HG02970 (cell line): ENCODE measurements around the gene C1orf167.

Experiments used
- ATAC-seq: cut with Tn5 transposase; IDR thresholded peaks from one replicate; pipeline ENCODE4 v1.9.1; 2021; ENCODE audit warnings: mild to moderate bottlenecking, moderate library complexity, moderate number of reproducible peaks; ENCODE audit not compliant: unreplicated experiment, low FRiP score

The C1orf167 gene

DNA sequence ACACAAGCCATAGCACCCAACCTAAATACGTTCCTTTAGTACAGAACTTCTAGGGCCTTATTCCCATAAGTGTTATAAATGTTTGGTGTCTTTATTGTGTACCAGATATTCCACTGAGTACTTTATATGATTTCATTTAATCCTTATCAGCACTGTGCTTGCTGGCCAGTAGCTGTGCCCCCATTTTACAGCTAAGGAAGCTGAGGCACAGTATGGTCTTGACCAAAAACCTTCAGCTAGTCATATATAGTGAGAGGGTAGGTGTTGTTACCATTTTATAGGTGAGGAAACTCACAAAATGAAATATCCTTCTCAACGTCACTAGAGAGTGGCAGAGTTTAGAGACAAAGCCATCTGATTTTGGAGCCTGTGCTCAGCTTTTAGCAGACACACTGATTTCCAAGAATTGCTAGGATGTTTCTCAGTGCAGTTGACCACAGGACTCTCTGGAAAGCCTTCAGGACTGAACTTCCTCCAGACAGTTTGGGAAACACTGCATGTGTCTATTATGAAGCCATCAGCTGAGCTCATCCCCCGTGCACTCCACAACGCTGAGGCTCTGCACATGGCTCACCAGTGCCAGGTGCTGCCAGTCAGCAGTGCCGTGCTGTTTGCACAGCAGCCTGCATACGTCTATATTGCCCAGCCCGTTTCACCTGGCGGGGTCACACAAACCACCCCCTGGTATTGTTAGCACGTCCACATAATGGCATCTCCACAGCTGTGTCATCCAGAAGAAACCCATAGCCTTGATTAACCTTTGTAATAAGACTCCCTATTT is 70.1 kb downstream of the C1orf167 start:
- no peak for ATAC-seq

DNA sequence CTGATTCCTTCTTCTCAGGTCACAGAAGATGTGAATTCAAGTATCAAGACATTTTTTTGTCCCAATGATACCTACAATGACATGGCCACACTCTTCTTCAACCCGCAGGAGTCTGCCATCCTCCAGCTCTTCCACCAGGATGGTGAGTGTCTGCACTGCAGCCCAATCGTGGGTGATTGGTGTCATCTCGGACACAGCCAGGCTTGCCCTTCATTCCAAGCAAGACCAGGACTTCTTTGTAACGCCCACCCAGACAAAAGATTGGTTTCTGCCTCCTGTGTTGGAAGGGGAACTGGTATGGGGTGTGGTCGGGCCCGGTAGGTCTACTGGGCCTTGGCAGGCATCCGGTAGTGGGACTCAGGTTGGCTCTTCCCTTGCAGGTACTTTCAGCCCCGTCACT is 71.5 kb downstream of the C1orf167 start:
- ATAC-seq = no peak

DNA sequence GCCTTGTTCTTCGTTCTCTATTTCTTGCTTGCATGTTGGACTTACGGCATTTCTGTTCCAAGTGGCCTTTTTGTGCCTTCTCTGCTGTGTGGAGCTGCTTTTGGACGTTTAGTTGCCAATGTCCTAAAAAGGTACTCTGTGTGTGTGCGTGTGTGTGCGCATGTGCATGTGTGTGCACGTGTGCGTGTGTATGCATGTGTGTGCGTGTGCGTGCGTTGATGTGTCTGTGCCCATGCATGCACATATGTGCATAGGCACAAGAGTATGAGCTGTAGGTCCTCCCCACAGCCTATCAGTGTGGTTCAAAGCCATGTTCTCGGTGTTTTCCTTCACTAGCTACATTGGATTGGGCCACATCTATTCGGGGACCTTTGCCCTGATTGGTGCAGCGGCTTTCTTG is 71.9 kb downstream of the C1orf167 start:
- no peak for ATAC-seq

DNA sequence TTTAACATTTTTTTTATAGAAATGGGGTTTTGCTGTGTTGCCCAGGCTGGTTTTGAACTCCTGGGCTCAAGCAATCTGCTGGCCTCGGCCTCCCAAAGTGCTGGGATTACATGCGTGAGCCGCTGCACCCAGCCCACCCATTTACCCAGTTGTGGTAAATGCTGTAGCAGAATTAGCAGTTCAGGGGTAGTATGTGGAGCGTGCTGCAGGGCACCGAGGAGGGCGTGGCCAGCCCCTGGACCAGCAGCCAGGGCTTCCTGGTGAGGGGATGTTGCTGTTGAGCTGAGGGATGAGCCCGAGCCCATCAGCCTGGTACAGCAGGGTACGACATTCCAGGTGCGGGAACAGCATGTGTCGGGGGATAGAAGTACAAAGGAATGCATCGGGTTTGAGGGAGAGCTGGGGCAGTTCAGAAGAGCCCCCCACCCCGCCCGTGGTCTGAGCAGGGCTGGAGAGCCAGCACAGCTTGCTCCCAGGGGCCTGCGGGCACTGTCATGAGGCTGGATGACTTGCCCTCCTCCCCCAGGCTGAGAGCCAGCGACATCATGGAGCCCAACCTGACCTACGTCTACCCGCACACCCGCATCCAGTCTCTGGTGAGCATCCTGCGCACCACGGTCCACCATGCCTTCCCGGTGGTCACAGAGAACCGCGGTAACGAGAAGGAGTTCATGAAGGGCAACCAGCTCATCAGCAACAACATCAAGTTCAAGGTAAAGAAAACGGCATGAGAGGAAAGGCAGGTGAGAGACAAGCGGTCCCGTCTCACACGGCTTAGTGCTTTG is 73.6 kb downstream of the C1orf167 start:
- ATAC-seq = no peak

DNA sequence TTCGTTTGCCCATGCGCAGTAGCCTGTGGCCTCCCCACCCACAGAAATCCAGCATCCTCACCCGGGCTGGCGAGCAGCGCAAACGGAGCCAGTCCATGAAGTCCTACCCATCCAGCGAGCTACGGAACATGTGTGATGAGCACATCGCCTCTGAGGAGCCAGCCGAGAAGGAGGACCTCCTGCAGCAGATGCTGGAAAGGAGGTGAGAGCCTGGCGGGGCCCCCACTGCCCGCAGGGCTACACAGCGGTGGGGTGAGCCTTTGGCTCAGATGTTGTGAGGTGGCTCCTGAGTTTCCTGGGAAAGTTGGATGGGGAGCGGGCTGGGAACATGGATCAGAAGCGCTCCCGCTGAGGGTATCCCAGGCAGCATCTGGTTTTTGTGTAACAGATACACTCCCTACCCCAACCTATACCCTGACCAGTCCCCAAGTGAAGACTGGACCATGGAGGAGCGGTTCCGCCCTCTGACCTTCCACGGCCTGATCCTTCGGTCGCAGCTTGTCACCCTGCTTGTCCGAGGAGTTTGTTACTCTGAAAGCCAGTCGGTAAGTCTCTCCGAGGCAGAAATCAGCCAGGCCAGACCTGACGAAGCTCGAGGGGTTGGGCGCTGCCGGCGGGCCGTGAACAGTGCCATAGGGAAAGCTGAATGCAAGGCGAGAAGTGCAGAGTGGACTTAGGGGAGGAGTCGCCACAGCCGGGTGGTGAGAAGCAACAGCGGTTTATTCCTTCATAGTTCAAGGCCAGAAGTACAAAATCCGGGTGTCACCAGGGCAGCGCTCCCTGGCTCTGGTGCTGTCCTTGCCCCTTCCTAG is 75.2 kb downstream of the C1orf167 start:
- no peak for ATAC-seq

DNA sequence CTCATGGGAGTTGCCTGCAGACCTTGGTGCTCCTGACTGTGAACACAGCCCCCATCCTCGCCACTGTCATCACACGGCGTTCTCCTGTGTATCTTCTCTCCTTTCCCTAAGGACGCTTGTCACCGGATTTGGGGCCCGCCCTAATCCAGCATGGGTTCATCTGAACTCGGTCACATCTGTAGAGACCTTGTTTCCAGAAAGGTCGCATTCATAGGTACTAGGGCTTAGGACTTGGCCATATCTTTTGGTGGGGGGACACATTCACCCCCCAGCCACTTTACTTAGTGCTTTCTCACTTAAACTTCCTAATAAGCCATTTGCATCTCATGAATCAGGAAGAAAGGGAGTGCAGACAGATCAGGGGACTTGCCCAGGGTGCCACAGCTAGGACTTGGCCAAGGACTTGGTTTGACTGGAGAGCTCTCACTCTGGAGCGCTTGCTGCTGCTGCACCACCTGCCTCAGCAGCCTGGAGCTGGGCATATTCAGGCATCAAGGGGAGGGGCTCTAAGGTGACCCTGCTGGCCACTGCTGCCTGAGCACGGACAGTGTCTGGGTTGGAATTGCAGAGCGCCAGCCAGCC is 75.9 kb downstream of the C1orf167 start:
- ATAC-seq = no peak

DNA sequence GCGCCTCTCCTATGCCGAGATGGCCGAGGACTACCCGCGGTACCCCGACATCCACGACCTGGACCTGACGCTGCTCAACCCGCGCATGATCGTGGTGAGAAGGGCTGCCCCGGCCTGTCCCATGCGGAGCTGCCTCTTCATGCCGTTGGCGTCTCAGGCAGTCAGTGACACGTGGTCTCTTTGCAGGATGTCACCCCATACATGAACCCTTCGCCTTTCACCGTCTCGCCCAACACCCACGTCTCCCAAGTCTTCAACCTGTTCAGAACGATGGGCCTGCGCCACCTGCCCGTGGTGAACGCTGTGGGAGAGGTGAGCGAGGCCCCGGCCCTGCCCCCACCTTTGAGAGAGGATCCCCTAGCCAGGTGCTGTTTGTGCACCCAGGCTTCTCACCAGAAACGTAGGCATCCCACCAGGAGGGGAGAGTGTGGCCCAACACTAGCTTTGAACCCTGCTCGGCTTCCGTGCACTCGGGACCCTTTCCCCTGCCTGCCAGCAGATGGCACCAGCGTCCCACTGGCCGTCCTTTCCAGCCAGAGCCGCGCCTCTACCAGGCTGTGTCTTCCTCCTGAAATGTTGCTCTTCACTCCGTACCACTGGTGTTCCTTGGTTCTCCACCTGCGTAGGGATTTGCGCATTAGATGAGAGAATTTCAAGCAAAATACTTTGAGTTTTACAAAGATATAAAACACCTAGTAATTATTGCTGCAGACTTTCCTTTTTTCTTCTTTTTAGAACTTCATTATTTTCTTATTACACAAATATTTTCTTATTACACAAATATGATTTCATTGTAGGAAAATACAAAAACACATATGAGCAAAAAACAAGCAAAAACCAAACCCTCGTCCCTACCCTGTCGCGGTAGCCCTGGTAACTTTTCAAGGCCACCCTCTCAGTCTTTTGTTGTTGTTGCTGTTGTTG is 76.6 kb downstream of the C1orf167 start:
- ATAC-seq = no peak
